GM12874 (cell line): ENCODE results near the gene NRIP1.

Experiments
- CTCF ChIP-seq: IDR thresholded peaks from 2 replicates; pipeline ENCODE4 v1.5.1; 2011; ENCODE audit warnings: low read depth, mild to moderate bottlenecking, control low read depth, low read length, moderate library complexity; ENCODE audit not compliant: insufficient read depth

NRIP1 gene

DNA sequence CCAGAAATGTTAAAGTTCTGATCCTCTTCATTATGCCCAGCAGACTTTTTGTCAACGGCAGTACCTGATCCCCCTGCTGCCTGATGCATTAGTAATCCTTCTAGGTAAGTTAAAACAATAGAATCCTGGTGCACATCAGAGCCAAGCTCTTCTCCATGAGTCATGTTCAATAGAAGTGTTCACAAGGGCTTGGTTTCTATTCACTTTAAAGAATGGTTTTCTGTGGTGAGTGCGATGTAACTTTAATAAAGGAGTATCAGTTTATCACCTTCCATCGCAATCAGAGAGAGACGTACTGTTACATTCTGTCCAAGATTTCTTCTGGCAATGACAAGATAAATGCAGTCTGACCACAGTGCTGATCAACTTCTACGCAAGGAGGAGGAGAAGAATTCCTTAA, 96.8 kb downstream of the NRIP1 start:
- no peak for TF ChIP-seq CTCF

GRCh38 chr21:14964621-14965020, 100.2 kb downstream of the NRIP1 start:
- no peak for TF ChIP-seq CTCF

DNA sequence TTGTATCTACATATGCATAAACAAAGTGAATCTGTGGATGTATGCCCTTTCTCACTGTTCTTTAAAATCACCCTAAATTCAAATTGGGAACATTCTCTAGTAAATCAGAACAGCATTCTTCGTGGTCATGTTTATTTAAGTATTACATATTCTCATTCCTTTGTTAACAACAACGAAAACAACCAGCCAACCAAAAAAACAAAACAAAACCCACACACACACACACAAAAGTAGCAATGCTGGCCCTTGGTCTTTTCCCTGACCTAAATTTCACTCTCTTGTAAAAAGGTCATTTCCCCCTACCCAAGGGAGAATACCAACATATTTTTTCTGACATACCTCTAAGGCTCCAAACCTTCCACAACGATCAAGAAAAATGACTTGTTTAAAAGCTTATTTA, 102.6 kb downstream of the NRIP1 start:
- TF ChIP-seq CTCF = no peak

GRCh38 chr21:14961502-14961901, 103.3 kb downstream of the NRIP1 start:
- no peak for TF ChIP-seq CTCF

DNA sequence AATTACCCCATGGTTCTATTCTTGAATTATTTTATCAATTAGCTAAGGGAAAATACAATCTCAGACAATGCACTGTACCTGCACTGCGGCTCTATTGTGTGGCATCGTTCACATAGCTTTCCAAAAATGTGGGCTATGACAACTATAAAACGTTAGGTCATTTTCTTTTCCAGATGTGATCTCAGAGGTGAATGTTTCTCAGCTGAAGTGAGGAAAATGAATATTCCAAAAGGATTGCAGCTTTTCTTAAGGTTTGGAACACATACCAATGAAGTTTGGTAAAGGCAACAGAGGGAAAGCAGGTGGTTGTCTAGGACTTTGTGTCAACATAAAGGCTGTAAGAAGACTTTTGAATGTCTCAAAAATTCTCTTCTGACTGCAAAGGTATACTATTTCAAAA, 105.5 kb downstream of the NRIP1 start:
- TF ChIP-seq CTCF = no peak

GRCh38 chr21:14957836-14958235, 107.0 kb downstream of the NRIP1 start:
- no peak for TF ChIP-seq CTCF

- TF ChIP-seq CTCF = no peak
These were observed 108.0 kb downstream of the NRIP1 start for GRCh38 chr21:14956807-14957206.
